Right lobe of liver (tissue), 6 donors: ENCODE data around the gene METTL27. TPM values are rescaled to one million over a fixed set of nuclear protein-coding genes. Genes with fewer than 3 reads are reported as not detected.

ENCODE experiments used
- ATAC-seq, 4 donors: fragments of 200-7000 bp; cut with Tn5 transposase; one replicate each; pipeline ENCODE4 v1.9.1; 2020; ENCODE audit warnings: mild to moderate bottlenecking in 4 of 4, moderate library complexity in 4 of 4
- DNase-seq, 3 donors: peaks; one replicate each; pipeline ENCODE4 v3.0.0-alpha.2; 2020
- H3K27ac ChIP-seq, 3 donors: fragments of 200-600 bp; one replicate each; pipeline ENCODE4 v1.8.0; 2022
- H3K27me3 ChIP-seq, 2 donors: fragments of 200-600 bp; one replicate each; pipeline ENCODE4 v1.8.0; 2022
- H3K36me3 ChIP-seq, 4 donors: fragments of 200-600 bp; sonication (generic) in 1 of 4; one replicate each; pipeline versions ENCODE4 v1.5.1 to v1.8.0; 2017 to 2022; ENCODE audit warnings: control low read depth in 1 of 4
- H3K4me1 ChIP-seq, 4 donors: fragments of 200-600 bp; sonication (generic) in 1 of 4; one replicate each; pipeline versions ENCODE4 v1.5.1 to v1.8.0; 2017 to 2022; ENCODE audit warnings: control low read depth in 1 of 4
- H3K4me3 ChIP-seq, 3 donors: fragments of 200-600 bp; one replicate each; pipeline ENCODE4 v1.8.0; 2022
- H3K9me3 ChIP-seq, 4 donors: fragments of 200-600 bp; sonication (generic) in 1 of 4; one replicate each; pipeline versions ENCODE4 v1.5.1 to v1.8.0; 2017 to 2022; ENCODE audit warnings: control low read depth in 1 of 4
- POLR2A ChIP-seq: fragments of 450-650 bp; IDR thresholded peaks from one replicate; pipeline ENCODE4 v1.6.1; 2017; ENCODE audit warnings: antibody characterized with exemption, mild to moderate bottlenecking
- WGBS: methylation state at CpG from one replicate; pipeline ENCODE4 v1.1.6; 2018; ENCODE audit warnings: low coverage, low lambda C conversion rate; ENCODE audit not compliant: insufficient coverage; ENCODE audit errors: missing lambda C conversion rate; 5-methylcytosine and 5-hydroxymethylcytosine counted together
- intact Hi-C, 2 donors: fragments of 100-400 bp; cut with DNase I; formaldehyde crosslinking; loops; one replicate each; pipeline versions ENCODE4 v1.11.2 to v1.14.1; 2022
- total RNA-seq, 6 experiments: library from RNA; depleted of rRNA in 2 of 6; stranded (reverse); fragments of >200 nt in 2 of 6; fragmentation: NEBNext Ultra II Directional in 3 of 6; extraction: Animal tissue kit (Norgen Biotek cat#: 25700) in 3 of 6; gene quantifications; one replicate each; pipeline versions ENCODE4 v1.1.0 to v1.2.4, GENCODE V29; 2016 to 2023
- TF ChIP-seq, protein P1 (sequence below), 4 donors: fragments of 200-600 bp in 3 of 4; fragments of 450-650 bp in 1 of 4; IDR thresholded peaks; one replicate each; pipeline versions ENCODE4 v1.5.1 to v1.8.0; 2016 to 2022; ENCODE audit warnings: antibody characterized with exemption in 4 of 4, mild to moderate bottlenecking in 2 of 4
- donor health status: DM: no; HTN: yes; CAD: no.
- donor health status: DM: no; HTN: no; CAD: no.
- donor health status: DM: no; HTN: no; CAD: no.
- donor health status: DM: no; HTN: yes; CAD: no.
- donor health status: DM: no; HTN: yes; CAD: no.

METTL27 gene
- total RNA-seq, 6 experiments from 2014 or later: 0.49 to 1.4 (median 1.0) TPM

GRCh38 chr7:73864981-73865711, 22.8 kb upstream of the METTL27 start:
- 72% methylated on average over 6 of the region's 8 CpGs for WGBS
- Histone ChIP-seq H3K27me3 (no peaks in the 10 kb centered on the region), H3K9me3 (no peaks in the 10 kb centered on the region), H3K36me3 (no peaks in the 10 kb centered on the region), H3K4me3 (no peak overlapping the region), H3K27ac (no peak overlapping the region), H3K4me1 (peaks cover 0 to 6% (median 3%) of the 10 kb centered on the region in 4 donors)
- TF ChIP-seq, protein P1, sequence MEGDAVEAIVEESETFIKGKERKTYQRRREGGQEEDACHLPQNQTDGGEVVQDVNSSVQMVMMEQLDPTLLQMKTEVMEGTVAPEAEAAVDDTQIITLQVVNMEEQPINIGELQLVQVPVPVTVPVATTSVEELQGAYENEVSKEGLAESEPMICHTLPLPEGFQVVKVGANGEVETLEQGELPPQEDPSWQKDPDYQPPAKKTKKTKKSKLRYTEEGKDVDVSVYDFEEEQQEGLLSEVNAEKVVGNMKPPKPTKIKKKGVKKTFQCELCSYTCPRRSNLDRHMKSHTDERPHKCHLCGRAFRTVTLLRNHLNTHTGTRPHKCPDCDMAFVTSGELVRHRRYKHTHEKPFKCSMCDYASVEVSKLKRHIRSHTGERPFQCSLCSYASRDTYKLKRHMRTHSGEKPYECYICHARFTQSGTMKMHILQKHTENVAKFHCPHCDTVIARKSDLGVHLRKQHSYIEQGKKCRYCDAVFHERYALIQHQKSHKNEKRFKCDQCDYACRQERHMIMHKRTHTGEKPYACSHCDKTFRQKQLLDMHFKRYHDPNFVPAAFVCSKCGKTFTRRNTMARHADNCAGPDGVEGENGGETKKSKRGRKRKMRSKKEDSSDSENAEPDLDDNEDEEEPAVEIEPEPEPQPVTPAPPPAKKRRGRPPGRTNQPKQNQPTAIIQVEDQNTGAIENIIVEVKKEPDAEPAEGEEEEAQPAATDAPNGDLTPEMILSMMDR (IDR thresholded peaks at IDR 0.05): no peak
- TF ChIP-seq POLR2A: no peak
- DNase-seq (no peak), ATAC-seq (no peak)
- intact Hi-C loops: loop anchor here (5.0 to 10.0 kb wide), 5 partner anchors 58 to 340 kb away; partner anchors contain the start of gene ELN (in 2 of the 2)

DNA sequence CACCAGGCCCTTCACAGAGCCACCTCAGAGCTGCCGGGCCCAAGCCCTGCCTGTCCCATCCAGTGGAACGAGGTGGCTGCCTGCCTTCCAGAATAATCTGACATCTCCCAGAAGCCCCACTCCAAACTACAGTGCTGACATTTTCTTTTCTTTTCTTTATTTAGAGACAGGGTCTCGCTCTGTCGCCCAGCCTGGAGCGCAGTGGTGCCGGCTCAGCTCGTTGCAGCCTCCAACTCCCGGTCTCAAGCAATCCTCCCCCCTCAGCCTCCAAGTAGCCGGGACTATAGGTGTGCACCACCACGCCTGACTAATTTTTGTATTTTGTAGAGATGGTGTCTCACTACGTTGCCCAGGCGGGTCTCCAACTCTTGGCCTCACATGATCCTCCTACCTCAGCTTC, 19.0 kb upstream of the METTL27 start:
- Histone ChIP-seq H3K9me3 (no peaks in the 10 kb centered on the region), H3K36me3 (no peaks in the 10 kb centered on the region), H3K4me1 (no peaks in the 10 kb centered on the region), H3K27me3 (no peaks in the 10 kb centered on the region), H3K27ac (no peak overlapping the region), H3K4me3 (no peak overlapping the region)
- 89% methylated on average over 6 of the region's 12 CpGs for whole genome bisulfite sequencing
- no peak for TF ChIP-seq POLR2A
- TF ChIP-seq, protein P1 (IDR thresholded peaks at IDR 0.05): no peak
- ATAC-seq (no peak), DNase-seq (no peak)
- intact Hi-C loops: loop anchor here (5.0 to 10.0 kb wide), 3 partner anchors 54 to 343 kb away; no protein-coding TSS in a partner anchor

DNA sequence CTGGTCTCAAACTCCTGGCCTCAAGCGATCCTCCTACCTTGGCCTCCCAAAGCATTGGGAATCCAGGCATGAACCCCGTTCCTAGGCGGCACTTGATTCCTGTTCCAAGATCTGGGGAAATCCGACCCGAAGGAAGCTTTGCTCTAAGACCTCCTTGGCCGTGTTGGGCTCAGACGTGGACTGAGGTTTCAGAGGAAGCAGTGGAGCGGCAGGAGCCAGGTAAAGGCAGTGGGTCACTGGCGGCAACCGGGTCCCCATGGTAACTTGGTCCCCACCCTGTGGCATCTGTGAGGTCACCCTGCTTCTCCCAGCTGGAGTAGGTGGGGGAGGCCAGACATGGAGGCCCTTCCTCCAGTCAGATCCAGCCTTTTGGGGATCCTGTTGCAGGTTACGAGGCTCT, 18.5 kb upstream of the METTL27 start, which contains the start of gene TMEM270:
Gene TMEM270, plus strand, starts transcription at position 301 of the 400 bp plus-strand sequence. Its CDS starts 36 bp downstream, at position 337.
- intact Hi-C loops: loop anchor here (5.0 to 10.0 kb wide), 3 partner anchors 54 to 344 kb away; no protein-coding TSS in a partner anchor
- H3K27ac ChIP-seq: no peak within 1 kb of the TSS
- TF ChIP-seq, protein P1 (IDR thresholded peaks at IDR 0.05): no peak
- TF ChIP-seq POLR2A: no peak
- H3K9me3 ChIP-seq: no peaks in the 10 kb centered on the region
- ATAC-seq (no peak), DNase-seq (no peak)
- no peaks in the 10 kb centered on the region for H3K4me1 ChIP-seq
- 86% methylated on average over 6 of the region's 11 CpGs for WGBS
- no peaks in the 10 kb centered on the region for H3K36me3 ChIP-seq
- H3K27me3 ChIP-seq: no peaks in the 10 kb centered on the region
- no peak within 1 kb of the TSS for H3K4me3 ChIP-seq

- Histone ChIP-seq H3K4me3 (no peak overlapping the region), H3K27me3 (no peaks in the 10 kb centered on the region), H3K9me3 (no peaks in the 10 kb centered on the region), H3K27ac (no peak overlapping the region), H3K36me3 (no peaks in the 10 kb centered on the region), H3K4me1 (peaks cover 0 to 4% (median 0%) of the 10 kb centered on the region in 4 donors)
- DNase-seq (no peak), ATAC-seq (no peak)
- intact Hi-C loops: loop anchor here in 1 of 2 donors (10.0 kb wide), 1 partner anchor 124 kb away; the partner anchor contains the start of gene ABHD11
- TF ChIP-seq POLR2A: no peak
- TF ChIP-seq, protein P1 (IDR thresholded peaks at IDR 0.05): no peak
- WGBS: 35% methylated on average over 2 of the region's 2 CpGs
These were observed 16.5 kb upstream of the METTL27 start for GRCh38 chr7:73858807-73859206.
